Adrenal gland (tissue), 5 donors: ENCODE data around the gene FGFBP1.

ENCODE experiments used
- POLR2A ChIP-seq, 2 donors: fragments of 450-650 bp; IDR thresholded peaks; one replicate each; pipeline ENCODE4 v1.6.1; 2017; ENCODE audit warnings: antibody characterized with exemption in 2 of 2, mild to moderate bottlenecking in 2 of 2, moderate library complexity in 1 of 2
- TF ChIP-seq, protein P1 (sequence below), 6 experiments: fragments of 450-650 bp in 4 of 6; fragments of 200-600 bp in 2 of 6; sonication (generic) in 1 of 6; IDR thresholded peaks; 1 replicate in 5 of 6; 2 replicates in 1 of 6; pipeline versions ENCODE4 v1.5.1 to v1.8.0; 2016 to 2021; ENCODE audit warnings: antibody characterized with exemption in 6 of 6, mild to moderate bottlenecking in 2 of 6, moderate library complexity in 1 of 6
- donor health status: DM: no; HTN: no; CAD: no.

DNA sequence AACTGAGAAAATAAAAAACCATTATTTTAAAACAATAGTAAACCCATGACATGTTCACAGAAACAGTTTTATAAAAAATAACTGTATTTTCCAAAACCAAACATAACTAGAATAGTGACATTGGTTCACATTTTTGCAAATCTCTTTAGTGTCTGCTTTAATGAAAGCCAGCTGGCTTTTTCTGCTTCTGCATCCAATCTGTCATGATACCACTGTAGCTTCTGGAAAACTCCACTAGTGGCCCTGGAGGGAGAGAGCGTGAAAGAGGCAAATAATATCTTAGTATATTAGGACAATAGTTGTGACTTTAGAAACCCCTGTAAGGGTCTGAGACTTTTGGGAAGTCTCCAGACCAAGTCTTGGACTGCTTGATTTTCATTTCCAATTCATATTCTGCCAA lies 31.1 kb downstream of the FGFBP1 start:
- TF ChIP-seq, protein P1, sequence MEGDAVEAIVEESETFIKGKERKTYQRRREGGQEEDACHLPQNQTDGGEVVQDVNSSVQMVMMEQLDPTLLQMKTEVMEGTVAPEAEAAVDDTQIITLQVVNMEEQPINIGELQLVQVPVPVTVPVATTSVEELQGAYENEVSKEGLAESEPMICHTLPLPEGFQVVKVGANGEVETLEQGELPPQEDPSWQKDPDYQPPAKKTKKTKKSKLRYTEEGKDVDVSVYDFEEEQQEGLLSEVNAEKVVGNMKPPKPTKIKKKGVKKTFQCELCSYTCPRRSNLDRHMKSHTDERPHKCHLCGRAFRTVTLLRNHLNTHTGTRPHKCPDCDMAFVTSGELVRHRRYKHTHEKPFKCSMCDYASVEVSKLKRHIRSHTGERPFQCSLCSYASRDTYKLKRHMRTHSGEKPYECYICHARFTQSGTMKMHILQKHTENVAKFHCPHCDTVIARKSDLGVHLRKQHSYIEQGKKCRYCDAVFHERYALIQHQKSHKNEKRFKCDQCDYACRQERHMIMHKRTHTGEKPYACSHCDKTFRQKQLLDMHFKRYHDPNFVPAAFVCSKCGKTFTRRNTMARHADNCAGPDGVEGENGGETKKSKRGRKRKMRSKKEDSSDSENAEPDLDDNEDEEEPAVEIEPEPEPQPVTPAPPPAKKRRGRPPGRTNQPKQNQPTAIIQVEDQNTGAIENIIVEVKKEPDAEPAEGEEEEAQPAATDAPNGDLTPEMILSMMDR (IDR thresholded peaks at IDR 0.05): no peak
- TF ChIP-seq POLR2A (IDR thresholded peaks at IDR 0.05): no peak
